ENCODE measurements around the gene ANKRD11.

The ANKRD11 gene

DNA sequence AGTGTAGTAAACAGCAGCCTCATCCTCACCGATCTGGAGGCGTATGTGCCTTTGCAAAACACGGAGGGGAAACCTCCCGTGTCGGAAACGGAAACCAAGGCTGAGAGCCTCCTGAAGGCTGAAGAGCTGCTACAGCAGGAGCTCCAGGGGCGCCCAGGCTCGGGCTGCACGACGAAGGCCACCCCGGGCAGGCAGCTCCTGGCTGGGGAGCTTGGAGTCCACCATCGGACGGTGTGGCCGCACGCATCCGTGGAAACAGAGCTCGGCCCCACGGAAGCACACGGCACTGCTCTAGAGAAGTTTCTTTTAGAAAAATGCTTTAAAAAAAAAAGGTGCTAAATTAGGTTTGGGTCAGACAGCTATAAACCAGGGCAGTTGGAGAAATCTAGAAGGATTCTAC, 201.4 kb downstream of the ANKRD11 start:
- Histone ChIP-seq H3K9me2 (replicated peaks; ENCODE audit: control insufficient read depth, low read length) (no peaks in the 10 kb centered on the region), H3K27me3 (ENCODE audit: control insufficient read depth, low read length) (no peaks in the 10 kb centered on the region), H3K79me2 (ENCODE audit: control insufficient read depth, low read length) (peaks cover 12% of the 10 kb centered on the region), H3K9me3 (ENCODE audit: control insufficient read depth, insufficient read depth, low read length) (no peaks in the 10 kb centered on the region), H3K27ac (ENCODE audit: low read depth, low read length) (no peak overlapping the region), H4K20me1 (ENCODE audit: control insufficient read depth, insufficient read depth, low read depth, low read length) (no peaks in the 10 kb centered on the region; the same call in 1 of the 2 replicates), H3K36me3 (ENCODE audit: control insufficient read depth, low read length) (peaks cover 56% of the 10 kb centered on the region), H3K4me3 (ENCODE audit: low read length) (no peak overlapping the region), H3F3A (ENCODE audit: control insufficient read depth, insufficient read depth) (no peaks in the 10 kb centered on the region), H3K4me2 (ENCODE audit: low read length) (no peak overlapping the region), H3K4me1 (ENCODE audit: control insufficient read depth, low read length) (no peaks in the 10 kb centered on the region)
- TF ChIP-seq EZH2phosphoT487 (IDR thresholded peaks at IDR 0.05; ENCODE audit: borderline replicate concordance, low read length) = no peak
- TF ChIP-seq, protein P1, sequence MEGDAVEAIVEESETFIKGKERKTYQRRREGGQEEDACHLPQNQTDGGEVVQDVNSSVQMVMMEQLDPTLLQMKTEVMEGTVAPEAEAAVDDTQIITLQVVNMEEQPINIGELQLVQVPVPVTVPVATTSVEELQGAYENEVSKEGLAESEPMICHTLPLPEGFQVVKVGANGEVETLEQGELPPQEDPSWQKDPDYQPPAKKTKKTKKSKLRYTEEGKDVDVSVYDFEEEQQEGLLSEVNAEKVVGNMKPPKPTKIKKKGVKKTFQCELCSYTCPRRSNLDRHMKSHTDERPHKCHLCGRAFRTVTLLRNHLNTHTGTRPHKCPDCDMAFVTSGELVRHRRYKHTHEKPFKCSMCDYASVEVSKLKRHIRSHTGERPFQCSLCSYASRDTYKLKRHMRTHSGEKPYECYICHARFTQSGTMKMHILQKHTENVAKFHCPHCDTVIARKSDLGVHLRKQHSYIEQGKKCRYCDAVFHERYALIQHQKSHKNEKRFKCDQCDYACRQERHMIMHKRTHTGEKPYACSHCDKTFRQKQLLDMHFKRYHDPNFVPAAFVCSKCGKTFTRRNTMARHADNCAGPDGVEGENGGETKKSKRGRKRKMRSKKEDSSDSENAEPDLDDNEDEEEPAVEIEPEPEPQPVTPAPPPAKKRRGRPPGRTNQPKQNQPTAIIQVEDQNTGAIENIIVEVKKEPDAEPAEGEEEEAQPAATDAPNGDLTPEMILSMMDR (IDR thresholded peaks at IDR 0.05; ENCODE audit: low read depth, low read length, poor library complexity, severe bottlenecking) = no peak

DNA sequence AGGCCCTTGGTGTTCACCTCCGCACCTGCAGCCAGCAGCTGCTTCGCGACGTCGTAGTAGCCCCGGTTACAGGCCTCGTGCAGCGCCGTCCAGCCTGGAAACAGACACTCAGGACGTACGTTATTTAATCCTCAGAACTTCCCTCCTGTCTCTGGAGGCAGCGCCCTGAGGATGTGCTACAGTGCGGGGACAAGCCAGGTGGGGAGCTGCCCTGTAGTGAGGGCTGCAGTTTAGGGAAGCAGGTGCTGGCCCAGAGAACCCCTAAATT, 201.8 kb downstream of the ANKRD11 start:
- Histone ChIP-seq H3K9me2 (replicated peaks; ENCODE audit: control insufficient read depth, low read length) (no peaks in the 10 kb centered on the region), H4K20me1 (ENCODE audit: control insufficient read depth, insufficient read depth, low read depth, low read length) (no peaks in the 10 kb centered on the region; the same call in 1 of the 2 replicates), H3K9me3 (ENCODE audit: control insufficient read depth, insufficient read depth, low read length) (no peaks in the 10 kb centered on the region), H3K79me2 (ENCODE audit: control insufficient read depth, low read length) (peaks cover 10% of the 10 kb centered on the region; the same call in 1 of the 2 replicates), H3K27ac (ENCODE audit: low read depth, low read length) (no peak overlapping the region), H3K36me3 (ENCODE audit: control insufficient read depth, low read length) (peaks cover 60% of the 10 kb centered on the region), H3K4me3 (ENCODE audit: low read length) (no peak overlapping the region), H3K4me2 (ENCODE audit: low read length) (no peak overlapping the region), H3F3A (ENCODE audit: control insufficient read depth, insufficient read depth) (no peaks in the 10 kb centered on the region), H3K27me3 (ENCODE audit: control insufficient read depth, low read length) (no peaks in the 10 kb centered on the region), H3K4me1 (ENCODE audit: control insufficient read depth, low read length) (no peaks in the 10 kb centered on the region)
- TF ChIP-seq, protein P1 (IDR thresholded peaks at IDR 0.05; ENCODE audit: low read depth, low read length, poor library complexity, severe bottlenecking) = no peak
- TF ChIP-seq EZH2phosphoT487 (IDR thresholded peaks at IDR 0.05; ENCODE audit: borderline replicate concordance, low read length) = no peak

DNA sequence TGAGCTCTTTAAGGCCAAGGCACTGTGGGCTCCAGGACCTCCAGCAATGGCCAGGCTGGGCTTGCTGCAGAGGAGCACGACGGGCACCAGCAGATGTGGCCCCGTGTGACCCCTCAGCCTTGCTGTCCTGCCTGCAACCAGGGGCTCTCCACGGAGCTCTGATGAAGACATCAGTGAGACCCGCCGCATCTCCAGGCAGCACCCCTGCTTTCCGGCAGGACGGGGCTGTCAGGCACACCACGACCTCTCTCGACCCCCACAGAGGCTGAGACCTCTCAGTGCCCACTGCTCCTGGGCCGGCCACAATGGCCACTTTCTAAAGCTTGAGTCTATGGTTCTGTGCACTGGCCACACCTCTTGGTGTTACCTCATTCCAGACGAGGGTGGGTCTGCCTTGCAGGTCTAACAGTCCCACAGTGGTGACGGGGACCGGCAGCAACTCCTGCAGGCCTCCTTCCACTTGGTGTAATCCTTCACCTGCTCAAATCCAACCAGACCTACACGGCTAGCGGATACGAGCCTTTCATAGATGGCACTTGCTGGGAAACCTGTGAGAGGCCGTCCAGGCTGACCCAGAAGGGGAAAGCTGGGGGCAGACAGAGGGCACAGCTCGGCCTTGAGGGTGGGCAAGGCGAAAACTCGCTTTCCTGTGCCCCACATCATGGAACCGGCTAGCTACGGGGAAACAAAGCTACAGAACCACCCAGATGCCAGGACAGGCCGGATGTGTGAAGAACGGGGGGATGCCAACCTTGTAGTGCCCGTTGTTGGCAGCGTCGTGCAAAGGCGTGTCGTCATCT, 202.4 kb downstream of the ANKRD11 start:
- Histone ChIP-seq H4K20me1 (ENCODE audit: control insufficient read depth, insufficient read depth, low read depth, low read length) (no peaks in the 10 kb centered on the region; the same call in 1 of the 2 replicates), H3K9me2 (replicated peaks; ENCODE audit: control insufficient read depth, low read length) (no peaks in the 10 kb centered on the region), H3K27ac (ENCODE audit: low read depth, low read length) (no peak overlapping the region)

More for the DNA sequence above, 202.4 kb downstream of the ANKRD11 start:
- Histone ChIP-seq H3K4me3 (ENCODE audit: low read length) (no peak overlapping the region), H3K27me3 (ENCODE audit: control insufficient read depth, low read length) (no peaks in the 10 kb centered on the region), H3K4me1 (ENCODE audit: control insufficient read depth, low read length) (no peaks in the 10 kb centered on the region), H3K4me2 (ENCODE audit: low read length) (no peak overlapping the region), H3F3A (ENCODE audit: control insufficient read depth, insufficient read depth) (no peaks in the 10 kb centered on the region), H3K9me3 (ENCODE audit: control insufficient read depth, insufficient read depth, low read length) (no peaks in the 10 kb centered on the region), H3K36me3 (ENCODE audit: control insufficient read depth, low read length) (peaks cover 64% of the 10 kb centered on the region), H3K79me2 (ENCODE audit: control insufficient read depth, low read length) (peaks cover 10% of the 10 kb centered on the region; the same call in 1 of the 2 replicates)
- TF ChIP-seq, protein P1 (IDR thresholded peaks at IDR 0.05; ENCODE audit: low read depth, low read length, poor library complexity, severe bottlenecking) = no peak
- TF ChIP-seq EZH2phosphoT487 (IDR thresholded peaks at IDR 0.05; ENCODE audit: borderline replicate concordance, low read length) = no peak

All from DOHH2 (cell line).